HL-60 (cell line): ENCODE results near the gene XAF1.

Experiments
- CTCF ChIP-seq: IDR thresholded peaks from one replicate; pipeline ENCODE4 v1.5.1; 2011; ENCODE audit warnings: low read length, control low read depth, inconsistent platforms; ENCODE audit not compliant: insufficient read depth
- GABPA ChIP-seq: IDR thresholded peaks from 2 replicates; pipeline ENCODE4 v1.6.1; 2012; ENCODE audit warnings: low read depth
- POLR2AphosphoS5 ChIP-seq: IDR thresholded peaks from 2 replicates; pipeline ENCODE4 v1.6.1; 2012; ENCODE audit warnings: low read depth
- REST ChIP-seq: IDR thresholded peaks from 2 replicates; pipeline ENCODE4 v1.6.1; 2012; ENCODE audit warnings: low read depth; ENCODE audit not compliant: insufficient replicate concordance
- SPI1 ChIP-seq: IDR thresholded peaks from 2 replicates; pipeline ENCODE4 v1.6.1; 2012; ENCODE audit warnings: low read depth, mild to moderate bottlenecking, borderline replicate concordance

GRCh38 chr17:6789146-6789545 lies 33.3 kb downstream of the XAF1 start:
- TF ChIP-seq POLR2AphosphoS5: no peak
- TF ChIP-seq CTCF: no peak
- no peak for TF ChIP-seq REST
- TF ChIP-seq GABPA: no peak
- no peak for TF ChIP-seq SPI1
